SU-DHL-6 (cell line): Measurements from ENCODE around the gene NAV2.

Experiments
- H2AFZ ChIP-seq: fragments of 200-600 bp; sonication (generic); 2 replicates; pipeline ENCODE4 v1.6.1; 2014; ENCODE audit warnings: low read depth, mild to moderate bottlenecking, moderate library complexity, mixed read lengths, antibody characterized with exemption, low read length; ENCODE audit not compliant: severe bottlenecking
- H3F3A ChIP-seq: fragments of 200-600 bp; shearing (Covaris generic); 2 replicates; pipeline ENCODE4 v1.6.0; 2016; ENCODE audit warnings: antibody characterized with exemption, mild to moderate bottlenecking; ENCODE audit not compliant: insufficient read depth
- H3K27ac ChIP-seq: fragments of 200-600 bp; sonication (generic); 2 replicates; pipeline ENCODE4 v1.5.1; 2016; ENCODE audit warnings: low read depth, mild to moderate bottlenecking, low read length, moderate library complexity, mixed read lengths
- H3K27me3 ChIP-seq: fragments of 200-600 bp; sonication (generic), shearing (Covaris generic); 2 replicates; pipeline ENCODE4 v1.6.0; 2014; ENCODE audit warnings: mild to moderate bottlenecking, low read length
- H3K36me3 ChIP-seq: fragments of 200-600 bp; sonication (generic); 2 replicates; pipeline ENCODE4 v1.6.1; 2014; ENCODE audit warnings: mild to moderate bottlenecking, low read length, mixed read lengths
- H3K4me2 ChIP-seq: fragments of 300-600, 200-600 bp; shearing (Covaris generic), sonication (generic); 2 replicates; pipeline ENCODE4 v1.6.0; 2014; ENCODE audit warnings: low read length, low read depth, mild to moderate bottlenecking; ENCODE audit not compliant: poor library complexity, severe bottlenecking
- H3K4me3 ChIP-seq: fragments of 200-600 bp; sonication (generic); 2 replicates; pipeline ENCODE4 v1.5.1; 2014; ENCODE audit warnings: antibody characterized with exemption, low read length, mild to moderate bottlenecking, mixed read lengths; ENCODE audit not compliant: insufficient read depth, poor library complexity, severe bottlenecking
- H3K79me2 ChIP-seq: fragments of 200-600 bp; sonication (generic); 2 replicates; pipeline ENCODE4 v1.6.1; 2014; ENCODE audit warnings: mild to moderate bottlenecking, low read length, moderate library complexity; ENCODE audit not compliant: insufficient read depth
- H3K9ac ChIP-seq: fragments of 200-600 bp; sonication (generic); 2 replicates; pipeline ENCODE4 v1.7.0; 2014; ENCODE audit warnings: mild to moderate bottlenecking, low read length
- H3K9me2 ChIP-seq: fragments of 200-600 bp; sonication (generic); replicated peaks from 2 replicates; pipeline ENCODE4 v1.6.1; 2014; ENCODE audit warnings: low read length; ENCODE audit not compliant: insufficient read depth
- H3K9me3 ChIP-seq: fragments of 200-600 bp; sonication (generic); 2 replicates; pipeline ENCODE4 v1.6.1; 2014; ENCODE audit warnings: low read length, mixed read lengths; ENCODE audit not compliant: insufficient read depth
- H4K20me1 ChIP-seq: fragments of 200-600 bp; sonication (generic); 2 replicates; pipeline ENCODE4 v1.6.1; 2014; ENCODE audit warnings: low read depth, mild to moderate bottlenecking, antibody characterized with exemption, low read length, moderate library complexity, mixed read lengths
- EZH2phosphoT487 ChIP-seq: fragments of 200-600 bp; sonication (generic), shearing (Covaris generic); conservative IDR thresholded peaks from 2 replicates; pipeline ENCODE4 v1.6.1; 2018; ENCODE audit warnings: mild to moderate bottlenecking, antibody characterized with exemption, low read length, moderate library complexity, mixed read lengths
- TF ChIP-seq, protein P1 (sequence below): fragments of 200-600 bp; sonication (generic); IDR thresholded peaks from one replicate; pipeline ENCODE4 v1.5.1; 2017; ENCODE audit warnings: antibody characterized with exemption, mild to moderate bottlenecking, low read length, moderate library complexity; ENCODE audit not compliant: insufficient read depth, poor library complexity, severe bottlenecking

The NAV2 gene

DNA sequence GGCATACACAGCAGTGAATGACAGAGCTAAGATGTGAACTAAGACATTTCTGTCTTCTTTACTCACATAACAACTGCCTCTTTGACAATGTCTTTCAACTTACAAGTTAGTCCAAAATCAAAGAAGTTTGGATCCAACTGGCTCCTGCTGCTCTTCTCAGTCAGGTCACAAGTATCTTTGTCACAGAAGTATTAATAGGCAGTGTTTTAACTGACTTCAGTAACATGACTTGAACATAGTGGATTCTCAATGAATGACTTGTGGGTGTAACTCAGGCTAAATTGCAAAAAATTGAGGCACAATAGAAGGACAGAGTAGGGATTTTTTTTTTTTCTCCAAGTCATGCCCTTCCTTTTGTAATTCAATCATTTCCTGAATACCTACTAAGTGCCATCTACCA, 425.0 kb downstream of the NAV2 start:
- TF ChIP-seq EZH2phosphoT487 = no peak
- TF ChIP-seq, protein P1, sequence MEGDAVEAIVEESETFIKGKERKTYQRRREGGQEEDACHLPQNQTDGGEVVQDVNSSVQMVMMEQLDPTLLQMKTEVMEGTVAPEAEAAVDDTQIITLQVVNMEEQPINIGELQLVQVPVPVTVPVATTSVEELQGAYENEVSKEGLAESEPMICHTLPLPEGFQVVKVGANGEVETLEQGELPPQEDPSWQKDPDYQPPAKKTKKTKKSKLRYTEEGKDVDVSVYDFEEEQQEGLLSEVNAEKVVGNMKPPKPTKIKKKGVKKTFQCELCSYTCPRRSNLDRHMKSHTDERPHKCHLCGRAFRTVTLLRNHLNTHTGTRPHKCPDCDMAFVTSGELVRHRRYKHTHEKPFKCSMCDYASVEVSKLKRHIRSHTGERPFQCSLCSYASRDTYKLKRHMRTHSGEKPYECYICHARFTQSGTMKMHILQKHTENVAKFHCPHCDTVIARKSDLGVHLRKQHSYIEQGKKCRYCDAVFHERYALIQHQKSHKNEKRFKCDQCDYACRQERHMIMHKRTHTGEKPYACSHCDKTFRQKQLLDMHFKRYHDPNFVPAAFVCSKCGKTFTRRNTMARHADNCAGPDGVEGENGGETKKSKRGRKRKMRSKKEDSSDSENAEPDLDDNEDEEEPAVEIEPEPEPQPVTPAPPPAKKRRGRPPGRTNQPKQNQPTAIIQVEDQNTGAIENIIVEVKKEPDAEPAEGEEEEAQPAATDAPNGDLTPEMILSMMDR = no peak
- H3K9ac ChIP-seq = no peak overlapping the region
- H3K27me3 ChIP-seq = no peaks in the 10 kb centered on the region
- H2AFZ ChIP-seq = no peak overlapping the region
- no peak overlapping the region for H3K4me2 ChIP-seq
- no peaks in the 10 kb centered on the region for H3K79me2 ChIP-seq
- H3K27ac ChIP-seq = no peak overlapping the region
- no peak overlapping the region for H3K4me3 ChIP-seq
- H3F3A ChIP-seq = no peaks in the 10 kb centered on the region
- H3K9me3 ChIP-seq = no peaks in the 10 kb centered on the region
- H3K9me2 ChIP-seq = no peaks in the 10 kb centered on the region
- no peaks in the 10 kb centered on the region for H3K36me3 ChIP-seq
- H4K20me1 ChIP-seq = no peaks in the 10 kb centered on the region

DNA sequence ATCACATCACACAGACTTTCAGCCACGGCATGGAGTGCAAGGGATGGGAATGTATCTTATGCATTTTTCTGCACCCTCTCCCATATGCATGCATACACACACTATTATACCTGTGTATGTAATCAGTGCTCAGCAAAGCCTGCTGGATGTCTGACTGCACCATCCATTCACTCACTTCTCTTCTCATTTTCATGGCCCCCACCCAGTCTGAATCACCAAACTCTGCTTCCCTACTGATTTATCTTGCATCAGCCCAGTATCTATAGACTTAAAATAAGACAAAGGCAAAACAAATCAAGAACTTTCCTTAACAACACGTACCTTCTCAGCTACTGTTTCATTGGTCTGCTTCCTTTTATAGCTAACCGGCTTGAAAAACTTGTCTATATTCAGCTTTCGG, 426.1 kb downstream of the NAV2 start:
- H3K9me2 ChIP-seq = no peaks in the 10 kb centered on the region
- H3K9ac ChIP-seq = no peak overlapping the region
- H4K20me1 ChIP-seq = no peaks in the 10 kb centered on the region
- no peak overlapping the region for H2AFZ ChIP-seq
- H3K79me2 ChIP-seq = no peaks in the 10 kb centered on the region
- H3K36me3 ChIP-seq = no peaks in the 10 kb centered on the region
- TF ChIP-seq, protein P1 = no peak
- no peak for TF ChIP-seq EZH2phosphoT487
- no peak overlapping the region for H3K27ac ChIP-seq
- no peak overlapping the region for H3K4me2 ChIP-seq
- H3K27me3 ChIP-seq = no peaks in the 10 kb centered on the region
- H3K9me3 ChIP-seq = no peaks in the 10 kb centered on the region
- H3F3A ChIP-seq = no peaks in the 10 kb centered on the region
- no peak overlapping the region for H3K4me3 ChIP-seq

DNA sequence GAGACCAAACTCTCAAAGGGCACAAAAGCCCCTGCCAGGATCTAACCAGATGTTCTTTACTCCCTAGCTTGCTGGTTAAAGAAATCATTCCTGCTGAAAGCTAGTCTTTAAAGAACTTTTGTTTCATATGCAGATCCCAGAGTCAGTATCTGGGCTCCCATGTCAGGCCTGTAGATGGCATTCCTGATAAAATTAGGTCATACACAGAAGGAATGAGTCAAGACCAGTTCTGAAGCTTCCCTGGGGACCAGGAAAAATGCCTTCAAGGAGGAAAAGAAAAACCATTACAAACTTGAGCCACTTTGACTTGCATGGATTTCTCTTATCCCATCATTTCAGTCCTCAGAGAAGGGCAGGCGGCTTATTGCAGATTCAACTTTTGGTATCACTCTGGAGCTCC, 441.7 kb downstream of the NAV2 start:
- H3K9me2 ChIP-seq = no peaks in the 10 kb centered on the region
- H3K27ac ChIP-seq = no peak overlapping the region
- no peak overlapping the region for H3K9ac ChIP-seq
- no peaks in the 10 kb centered on the region for H3F3A ChIP-seq
- no peak overlapping the region for H3K4me3 ChIP-seq
- no peak for TF ChIP-seq EZH2phosphoT487
- TF ChIP-seq, protein P1 = no peak
- H3K4me2 ChIP-seq = no peak overlapping the region
- H3K79me2 ChIP-seq = no peaks in the 10 kb centered on the region
- H4K20me1 ChIP-seq = no peaks in the 10 kb centered on the region
- no peaks in the 10 kb centered on the region for H3K36me3 ChIP-seq
- H3K27me3 ChIP-seq = no peaks in the 10 kb centered on the region
- H3K9me3 ChIP-seq = no peaks in the 10 kb centered on the region
- no peak overlapping the region for H2AFZ ChIP-seq
